Activated gamma-delta T cell (primary cell): Measurements from ENCODE around the gene ACTR5.

Experiments
- DNase-seq: peaks from one replicate; lab custom pipeline; 2025; lab: John Stamatoyannopoulos, UW
- total RNA-seq, 2 donors: gene quantifications; one replicate each; lab custom pipeline; 2026; lab: John Stamatoyannopoulos, UW

Gene ACTR5
- 36.3 to 37.4 reads per million in 2 donors for total RNA-seq

DNA sequence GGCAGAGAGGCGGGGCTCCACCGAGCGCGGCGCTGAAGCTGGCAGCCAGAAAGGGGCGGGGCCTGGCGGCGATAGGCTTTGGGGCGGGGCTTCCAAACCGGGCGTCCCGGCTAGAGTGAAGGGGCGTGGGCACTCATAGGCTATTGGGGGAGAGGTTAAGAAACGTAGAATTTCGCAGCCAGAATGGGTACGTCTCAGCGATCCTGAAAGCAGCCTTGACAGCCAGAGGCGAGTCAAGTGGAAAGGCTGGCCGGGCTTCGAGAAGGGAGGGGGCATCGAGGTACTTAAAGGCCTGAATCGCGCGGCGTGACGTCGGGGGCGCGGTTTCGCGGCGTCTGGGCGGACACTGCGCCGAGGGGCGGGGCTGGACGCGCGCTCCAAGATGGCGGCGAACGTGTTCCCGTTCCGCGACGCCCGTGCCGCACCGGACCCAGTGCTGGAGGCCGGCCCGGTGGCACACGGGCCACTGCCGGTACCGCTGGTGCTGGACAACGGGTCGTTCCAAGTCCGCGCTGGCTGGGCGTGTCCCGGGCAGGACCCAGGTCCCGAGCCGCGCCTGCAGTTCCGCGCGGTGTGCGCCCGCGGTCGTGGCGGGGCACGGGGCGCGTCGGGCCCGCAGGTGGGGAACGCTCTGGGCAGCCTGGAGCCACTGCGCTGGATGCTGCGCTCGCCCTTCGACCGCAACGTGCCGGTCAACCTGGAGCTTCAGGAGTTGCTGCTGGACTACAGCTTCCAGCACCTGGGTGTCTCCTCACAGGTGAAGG is at the start of gene ACTR5:
ACTR5 (plus strand) TSS at position 364 of the 764 bp plus-strand sequence; CDS start at position 383, 19 bp downstream.
- peak; percentile 92 for DNase-seq

DNA sequence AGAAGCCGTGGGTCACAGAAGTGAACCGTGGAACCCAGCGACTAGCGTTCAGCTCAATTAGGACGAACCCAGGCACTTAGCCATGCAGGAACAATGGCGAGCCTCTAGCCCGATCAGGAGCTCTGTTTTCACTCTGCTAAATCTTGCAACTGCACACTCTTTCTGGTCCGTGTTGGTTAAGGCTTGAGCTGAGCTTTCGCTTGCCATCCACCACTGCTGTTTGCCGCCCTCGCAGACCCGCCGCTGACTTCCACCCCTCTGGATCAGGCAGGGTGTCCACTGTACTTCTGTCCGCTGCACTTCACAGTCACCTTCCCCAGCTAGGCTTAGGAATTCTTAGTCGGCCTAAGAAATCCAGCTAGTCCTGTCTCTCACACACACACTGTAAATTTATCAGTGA is 49.7 kb upstream of the ACTR5 start:
- no peak for DNase-seq

DNA sequence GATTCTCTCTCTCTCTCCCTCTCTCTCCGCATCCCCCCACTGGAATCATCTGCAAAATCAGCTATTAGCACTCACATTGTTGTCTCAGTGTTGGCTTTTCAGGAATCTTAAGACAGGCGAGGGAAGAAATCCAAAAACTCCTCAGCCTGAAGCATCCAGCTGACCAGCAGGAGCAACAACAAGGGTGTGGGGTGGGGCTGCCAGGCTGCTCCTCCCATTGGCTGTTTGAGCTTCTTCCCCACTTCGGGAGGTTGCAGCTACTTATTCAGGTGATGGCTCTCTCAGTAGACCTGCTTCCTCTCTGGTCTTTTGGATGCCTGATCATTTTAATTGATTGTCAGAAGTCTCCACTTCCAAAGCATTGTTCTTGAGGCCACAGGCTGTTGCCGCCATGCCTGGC is 48.1 kb upstream of the ACTR5 start:
- no peak for DNase-seq

DNA sequence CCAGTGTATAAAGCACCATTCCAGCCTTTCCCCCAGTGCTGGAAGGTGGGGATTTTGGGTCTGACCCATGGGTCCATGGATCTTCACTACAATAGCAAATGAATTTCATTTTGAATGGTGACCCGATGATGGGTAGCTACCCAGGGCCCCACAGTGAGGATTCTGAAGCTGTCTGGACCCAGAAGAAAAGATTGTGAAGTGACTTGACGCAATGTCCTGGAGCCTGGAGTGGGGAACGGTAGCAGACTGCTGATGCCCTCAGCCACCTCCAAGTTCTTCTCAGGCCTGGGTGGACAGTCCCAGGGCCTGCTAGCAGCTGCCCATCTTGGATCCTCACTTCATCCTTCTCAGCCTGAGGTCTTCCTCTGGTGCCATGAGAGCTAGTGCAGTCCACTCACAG is 47.3 kb upstream of the ACTR5 start:
- DNase-seq = no peak

DNA sequence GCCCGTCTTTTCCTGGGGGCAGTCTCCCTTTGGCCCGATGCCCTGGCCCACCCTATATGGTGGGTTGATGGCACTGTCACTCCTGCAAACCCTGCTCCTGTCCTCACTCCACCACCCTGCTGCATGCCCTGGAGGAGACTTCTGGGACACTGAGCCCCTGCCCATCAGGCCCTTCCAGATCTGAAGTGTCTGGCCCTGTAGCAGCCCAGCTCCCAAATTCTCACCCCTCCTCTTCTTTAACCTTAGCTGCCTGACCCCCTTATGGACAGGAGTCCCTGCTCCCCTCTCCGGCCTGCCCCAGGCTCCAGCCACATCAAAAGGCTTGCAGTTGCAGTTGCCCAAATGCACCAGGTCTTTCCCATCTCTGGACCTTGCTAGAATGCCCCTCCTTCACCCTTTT is 44.7 kb upstream of the ACTR5 start:
- DNase-seq = no peak

DNA sequence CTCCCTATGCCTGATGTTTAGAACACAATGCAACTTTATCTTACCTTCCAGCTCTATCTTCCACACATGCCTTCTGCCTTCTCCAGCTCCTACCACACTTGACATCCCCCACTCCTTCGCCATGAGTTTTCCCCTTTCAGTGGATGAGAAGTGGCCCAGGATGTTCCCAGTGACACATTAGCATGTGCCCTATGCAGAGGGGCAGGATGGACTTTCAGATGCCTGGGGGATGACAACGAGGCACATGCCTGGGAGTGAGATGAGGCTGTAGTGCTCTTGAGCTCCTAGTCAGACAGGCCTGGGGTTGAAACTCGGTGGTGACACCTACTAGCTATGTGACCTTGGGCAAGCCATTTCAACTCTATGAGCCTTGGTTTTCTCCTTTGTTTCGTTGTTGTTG is 44.1 kb upstream of the ACTR5 start:
- no peak for DNase-seq

DNA sequence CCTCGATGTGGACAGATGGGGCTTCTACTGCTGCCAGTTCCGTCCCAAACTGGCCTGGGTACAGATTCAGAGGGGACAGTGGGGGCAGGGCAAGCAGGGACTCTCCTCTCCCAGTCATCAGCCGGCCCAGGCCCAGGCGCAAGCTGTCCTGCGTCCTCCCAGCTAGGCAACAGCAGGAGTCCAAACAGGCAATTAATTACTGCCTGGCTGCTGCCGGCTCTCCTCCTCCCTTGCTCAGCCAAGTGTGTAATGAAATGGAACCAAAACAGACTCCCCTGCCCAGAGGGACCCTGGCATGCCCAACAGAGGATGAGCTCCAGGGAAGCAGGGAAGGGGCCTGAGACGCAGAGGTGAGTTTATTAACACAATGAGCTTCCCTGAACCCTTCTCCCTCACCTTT is 41.8 kb upstream of the ACTR5 start:
- no peak for DNase-seq

DNA sequence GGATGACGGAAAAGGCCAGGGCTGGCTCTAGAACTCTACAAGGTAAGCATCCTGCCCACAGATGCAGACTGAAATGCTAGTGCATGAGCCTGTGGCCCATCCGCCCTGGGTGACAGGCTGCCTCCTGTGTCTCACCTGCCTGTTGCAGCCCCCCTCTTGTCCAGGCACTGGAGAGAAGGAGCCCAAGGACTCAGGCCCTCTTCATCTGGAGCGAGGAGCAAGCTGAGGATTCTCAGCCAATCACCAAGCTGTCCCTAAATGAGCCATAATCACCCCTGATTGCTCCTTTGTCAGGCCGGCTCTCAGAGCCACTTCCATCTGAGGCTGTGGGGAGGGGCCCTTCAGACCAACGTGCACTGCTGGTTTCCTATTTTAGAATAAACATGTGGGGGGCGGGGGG is 34.0 kb upstream of the ACTR5 start:
- DNase-seq = no peak

DNA sequence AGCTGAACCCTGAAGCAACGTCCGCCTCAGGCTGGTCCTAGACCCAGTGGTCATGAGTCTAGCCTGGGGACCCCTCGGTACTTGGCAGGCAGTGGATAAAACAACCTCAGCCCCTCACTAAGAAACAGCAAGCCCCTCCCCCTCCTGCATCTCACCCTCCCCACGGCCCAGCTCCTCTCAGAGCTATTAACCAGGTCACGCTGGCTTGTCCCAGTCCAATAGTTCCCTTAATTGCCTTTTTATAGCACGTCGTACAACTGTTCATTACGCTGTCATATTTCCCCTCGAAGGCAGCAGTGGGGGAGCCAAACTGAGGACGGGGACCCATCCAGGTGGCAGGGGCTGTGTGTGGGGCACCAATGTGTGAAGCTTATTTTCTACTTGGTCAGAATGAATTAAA is 32.6 kb upstream of the ACTR5 start:
- DNase-seq = no peak

DNA sequence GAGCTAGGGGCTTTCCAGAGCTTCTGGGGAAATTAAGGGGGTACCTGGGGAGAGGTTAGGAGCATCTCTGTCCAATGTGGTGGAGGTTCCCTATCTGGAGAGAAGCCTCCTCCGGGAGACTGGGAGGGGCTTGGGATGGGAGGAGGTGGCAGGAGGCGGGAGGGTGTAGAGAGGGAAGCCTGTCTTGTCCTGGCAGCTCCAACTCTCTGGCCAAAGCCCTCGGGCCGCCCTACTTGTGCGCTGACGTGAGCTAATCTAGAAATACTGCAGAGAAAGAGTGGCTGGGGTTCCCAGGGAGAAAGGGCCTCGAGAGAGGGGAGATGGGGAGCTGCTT is 25.6 kb upstream of the ACTR5 start:
- DNase-seq = no peak

DNA sequence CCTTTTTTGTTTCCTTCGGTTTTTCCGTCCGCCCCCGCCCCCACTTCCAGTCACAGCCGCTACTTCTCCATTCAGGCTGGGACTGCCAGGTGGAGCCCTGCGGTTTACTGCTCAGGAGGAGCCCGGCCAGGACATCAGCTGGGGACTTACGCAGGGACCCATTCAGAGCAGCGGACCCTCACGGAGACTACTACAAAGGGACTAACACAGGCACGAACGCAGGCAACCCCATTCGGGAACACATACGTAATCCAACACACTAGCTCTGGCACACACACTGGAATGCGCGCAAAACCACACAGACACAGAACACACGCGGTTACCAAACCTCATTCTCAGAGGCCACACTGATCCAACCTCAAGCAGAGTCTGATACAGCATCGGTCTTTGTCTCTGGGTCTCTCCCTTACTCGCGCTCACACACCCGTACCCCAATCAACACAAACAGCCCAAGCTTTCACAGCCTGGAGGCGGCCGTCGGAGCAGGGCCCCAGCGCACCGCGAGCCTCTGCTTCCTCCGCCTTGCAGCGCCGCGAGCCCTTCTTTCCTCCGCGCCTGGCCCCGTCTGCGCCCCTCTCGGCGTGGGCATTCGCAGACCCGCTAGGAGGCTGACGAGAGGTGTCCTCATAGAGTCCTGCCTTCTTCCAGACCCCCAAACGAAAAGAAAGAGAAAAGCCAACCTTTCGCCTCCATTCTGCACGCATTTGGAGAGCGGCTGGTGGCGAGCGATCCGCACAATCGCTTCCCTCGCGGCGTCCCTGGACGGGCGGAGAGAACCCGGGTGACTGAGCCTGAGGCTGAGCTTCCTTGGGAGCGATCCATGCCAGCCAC is 25.0 kb upstream of the ACTR5 start:
- DNase-seq = no peak

DNA sequence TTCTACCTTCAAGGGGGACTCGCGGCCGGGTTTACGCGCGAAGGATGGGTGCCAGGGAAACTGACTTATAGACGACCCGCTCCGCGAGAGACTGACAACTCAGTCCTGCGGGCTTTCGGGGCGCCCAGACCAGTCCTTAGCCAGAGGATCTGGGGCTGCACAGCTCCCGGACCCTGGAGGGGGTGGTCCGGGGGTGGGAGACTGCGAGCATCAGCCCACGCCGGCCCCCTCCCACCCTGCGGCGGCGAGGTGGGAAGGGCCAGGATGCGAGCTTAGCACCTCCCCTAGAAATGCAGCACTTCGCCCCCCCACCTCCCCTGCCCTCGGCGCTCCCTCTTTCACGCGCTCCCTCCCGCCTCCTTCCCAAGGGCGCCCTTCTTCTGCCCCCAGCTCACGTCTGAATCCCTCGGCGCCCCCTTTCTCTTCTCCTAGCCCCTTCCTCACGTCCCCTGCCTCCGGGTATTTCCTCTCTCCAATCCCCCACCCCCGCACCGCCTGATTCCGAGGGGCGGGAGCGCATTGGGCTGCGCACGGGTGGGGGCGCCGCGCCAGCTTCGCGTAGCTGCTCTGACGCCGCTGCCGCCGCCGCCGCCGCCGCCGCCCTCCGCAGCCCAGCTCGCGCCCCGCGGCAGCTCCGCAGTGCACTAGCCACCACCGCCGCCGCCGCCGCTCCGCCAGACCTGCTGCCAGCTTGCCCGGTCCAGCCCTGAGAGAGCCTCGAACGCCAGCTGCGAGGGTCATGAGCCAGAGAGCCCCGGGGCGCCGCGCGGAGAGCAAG is 24.2 kb upstream of the ACTR5 start, which contains the start of gene SLC32A1:
SLC32A1 (plus strand) TSS at position 639 of the 778 bp plus-strand sequence. CDS start 239 bp downstream, outside the sequence.
- no peak for DNase-seq

DNA sequence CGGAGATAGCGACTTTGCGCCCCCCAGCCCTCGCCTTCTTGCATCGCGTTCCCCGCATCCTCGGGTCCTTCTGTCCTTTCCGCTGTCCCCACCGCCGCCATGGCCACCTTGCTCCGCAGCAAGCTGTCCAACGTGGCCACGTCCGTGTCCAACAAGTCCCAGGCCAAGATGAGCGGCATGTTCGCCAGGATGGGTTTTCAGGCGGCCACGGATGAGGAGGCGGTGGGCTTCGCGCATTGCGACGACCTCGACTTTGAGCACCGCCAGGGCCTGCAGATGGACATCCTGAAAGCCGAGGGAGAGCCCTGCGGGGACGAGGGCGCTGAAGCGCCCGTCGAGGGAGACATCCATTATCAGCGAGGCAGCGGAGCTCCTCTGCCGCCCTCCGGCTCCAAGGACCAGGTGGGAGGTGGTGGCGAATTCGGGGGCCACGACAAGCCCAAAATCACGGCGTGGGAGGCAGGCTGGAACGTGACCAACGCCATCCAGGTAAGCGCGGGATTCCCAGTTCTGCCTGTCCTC is 23.6 kb upstream of the ACTR5 start:
- DNase-seq = no peak

DNA sequence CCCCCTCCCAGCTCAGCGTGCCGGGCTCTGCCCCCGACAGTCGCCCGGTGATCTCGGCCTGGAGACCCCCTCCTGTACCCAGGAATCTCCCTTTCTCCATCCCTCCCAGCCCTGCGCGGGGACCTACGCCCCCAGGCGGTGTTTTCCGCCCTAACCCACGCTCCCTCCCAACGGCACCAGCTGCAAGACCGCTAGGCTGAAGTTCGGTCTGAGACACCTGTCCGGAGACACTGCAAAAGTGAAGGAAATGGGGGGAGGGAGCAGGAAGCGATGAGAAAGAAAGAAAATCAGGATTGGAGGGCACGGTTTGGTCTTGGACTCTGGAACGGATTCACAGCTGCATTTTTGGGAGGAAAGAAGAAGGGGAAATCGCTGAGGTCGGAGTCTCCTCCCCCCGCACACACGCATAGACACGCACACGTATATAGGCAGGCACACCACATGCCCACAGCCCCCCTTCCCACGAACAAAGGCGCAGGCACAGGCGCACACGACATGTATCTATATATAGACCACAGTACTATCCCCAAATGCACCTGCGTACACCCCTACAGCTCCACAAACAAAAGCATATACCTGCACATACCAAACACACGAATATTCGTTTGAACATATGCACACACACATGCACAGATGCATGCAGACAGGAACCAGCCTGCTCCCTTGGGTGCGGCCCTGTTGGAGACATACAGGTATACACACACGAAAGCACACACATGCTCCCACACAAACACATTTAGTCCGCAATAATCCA is 22.9 kb upstream of the ACTR5 start:
- DNase-seq = no peak

DNA sequence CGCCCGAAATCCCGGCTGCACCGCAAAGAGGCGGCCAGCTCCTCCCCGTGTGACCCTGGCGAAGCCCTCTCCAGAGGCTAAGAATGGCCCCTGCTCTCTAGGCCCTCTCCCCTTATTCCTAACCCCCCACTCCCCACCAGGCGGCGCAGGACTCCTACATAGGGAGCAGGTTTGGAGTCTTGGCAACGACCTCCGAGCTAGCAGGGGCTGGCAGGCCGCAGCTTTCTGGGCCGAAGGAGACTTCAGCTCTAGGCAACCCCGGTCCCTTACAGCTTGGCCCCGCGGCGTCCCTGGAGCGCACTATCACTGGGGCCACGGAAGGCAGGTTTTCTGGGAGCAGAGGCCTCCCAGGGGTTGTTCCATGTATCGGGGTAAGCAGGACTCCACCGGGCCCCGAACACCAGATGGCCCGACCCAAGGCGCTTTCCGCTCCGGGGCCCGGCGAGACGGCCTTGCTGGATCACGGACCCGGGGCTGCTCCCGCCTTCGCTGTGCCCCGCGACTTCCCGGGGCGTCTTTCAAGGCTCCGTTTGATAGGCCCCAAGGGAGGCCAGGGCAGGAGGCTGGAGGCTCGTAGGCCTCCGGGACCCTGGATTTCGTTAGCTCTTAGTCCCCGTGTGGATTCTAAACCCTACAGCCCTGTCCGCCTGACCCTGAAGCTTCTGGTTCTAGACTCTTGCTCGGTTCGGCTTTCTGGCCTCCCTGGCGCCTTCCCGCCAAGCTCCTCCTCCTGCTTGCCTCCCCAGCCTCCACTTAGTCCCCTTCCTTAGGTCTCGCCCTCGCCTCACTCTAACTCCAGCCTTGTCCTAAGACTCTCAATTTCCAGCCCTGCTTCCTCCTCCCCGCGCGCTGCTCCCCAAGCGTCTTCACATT is 22.1 kb upstream of the ACTR5 start:
- no peak for DNase-seq

DNA sequence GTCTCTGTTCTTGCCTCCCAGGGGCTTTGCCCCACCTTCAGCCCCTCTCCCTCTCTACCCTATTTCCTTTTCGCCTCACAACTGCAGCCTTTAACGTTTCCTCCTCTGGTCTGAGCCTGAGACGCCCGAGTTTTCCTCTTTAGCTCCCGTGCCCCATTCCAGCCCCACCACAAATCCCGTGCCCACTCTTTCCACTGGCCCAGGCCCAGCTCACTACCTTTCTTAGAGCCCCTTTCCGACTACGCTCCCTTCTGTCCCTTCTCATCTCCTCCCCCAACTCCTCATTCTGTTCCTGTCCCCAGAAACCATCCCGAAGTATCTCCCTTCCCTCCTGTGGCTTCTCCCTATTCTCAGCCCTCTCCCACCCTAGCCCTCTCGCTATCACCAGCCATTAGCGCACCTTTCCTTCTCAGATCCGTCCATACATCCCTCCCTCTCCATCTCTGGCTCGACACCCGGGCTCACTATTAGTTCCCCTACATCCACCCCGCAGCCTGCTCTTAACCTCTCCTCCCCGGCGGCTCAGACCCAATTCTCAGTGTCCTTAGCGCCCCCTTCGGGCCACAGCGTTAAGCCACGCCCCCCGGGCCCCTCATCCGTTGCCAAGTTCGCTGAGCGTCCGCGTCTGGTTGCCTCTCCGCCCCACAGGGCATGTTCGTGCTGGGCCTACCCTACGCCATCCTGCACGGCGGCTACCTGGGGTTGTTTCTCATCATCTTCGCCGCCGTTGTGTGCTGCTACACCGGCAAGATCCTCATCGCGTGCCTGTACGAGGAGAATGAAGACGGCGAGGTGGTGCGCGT is 21.3 kb upstream of the ACTR5 start:
- DNase-seq = no peak

DNA sequence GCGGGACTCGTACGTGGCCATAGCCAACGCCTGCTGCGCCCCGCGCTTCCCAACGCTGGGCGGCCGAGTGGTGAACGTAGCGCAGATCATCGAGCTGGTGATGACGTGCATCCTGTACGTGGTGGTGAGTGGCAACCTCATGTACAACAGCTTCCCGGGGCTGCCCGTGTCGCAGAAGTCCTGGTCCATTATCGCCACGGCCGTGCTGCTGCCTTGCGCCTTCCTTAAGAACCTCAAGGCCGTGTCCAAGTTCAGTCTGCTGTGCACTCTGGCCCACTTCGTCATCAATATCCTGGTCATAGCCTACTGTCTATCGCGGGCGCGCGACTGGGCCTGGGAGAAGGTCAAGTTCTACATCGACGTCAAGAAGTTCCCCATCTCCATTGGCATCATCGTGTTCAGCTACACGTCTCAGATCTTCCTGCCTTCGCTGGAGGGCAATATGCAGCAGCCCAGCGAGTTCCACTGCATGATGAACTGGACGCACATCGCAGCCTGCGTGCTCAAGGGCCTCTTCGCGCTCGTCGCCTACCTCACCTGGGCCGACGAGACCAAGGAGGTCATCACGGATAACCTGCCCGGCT is 20.6 kb upstream of the ACTR5 start:
- DNase-seq = no peak

DNA sequence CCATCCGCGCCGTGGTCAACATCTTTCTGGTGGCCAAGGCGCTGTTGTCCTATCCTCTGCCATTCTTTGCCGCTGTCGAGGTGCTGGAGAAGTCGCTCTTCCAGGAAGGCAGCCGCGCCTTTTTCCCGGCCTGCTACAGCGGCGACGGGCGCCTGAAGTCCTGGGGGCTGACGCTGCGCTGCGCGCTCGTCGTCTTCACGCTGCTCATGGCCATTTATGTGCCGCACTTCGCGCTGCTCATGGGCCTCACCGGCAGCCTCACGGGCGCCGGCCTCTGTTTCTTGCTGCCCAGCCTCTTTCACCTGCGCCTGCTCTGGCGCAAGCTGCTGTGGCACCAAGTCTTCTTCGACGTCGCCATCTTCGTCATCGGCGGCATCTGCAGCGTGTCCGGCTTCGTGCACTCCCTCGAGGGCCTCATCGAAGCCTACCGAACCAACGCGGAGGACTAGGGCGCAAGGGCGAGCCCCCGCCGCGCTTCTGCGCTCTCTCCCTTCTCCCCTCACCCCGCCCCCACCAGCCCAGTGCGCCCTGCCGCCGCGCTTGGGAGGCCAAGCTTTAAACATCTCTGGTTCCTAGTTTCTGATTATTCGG is 20.0 kb upstream of the ACTR5 start:
- DNase-seq = no peak
